ENCODE data around the gene RIPOR2. TPM values are rescaled to one million over a fixed set of nuclear protein-coding genes. Genes with fewer than 3 reads are reported as not detected.
"Not testable (repeated sequence)": the region's sequence is repeated elsewhere in the genome, so short reads cannot be mapped to it uniquely, and the experiment has no call there.

RIPOR2 gene
- total and polyA plus RNA-seq, 4 donors = 1.1 to 16.1 (median 6.1) TPM

DNA sequence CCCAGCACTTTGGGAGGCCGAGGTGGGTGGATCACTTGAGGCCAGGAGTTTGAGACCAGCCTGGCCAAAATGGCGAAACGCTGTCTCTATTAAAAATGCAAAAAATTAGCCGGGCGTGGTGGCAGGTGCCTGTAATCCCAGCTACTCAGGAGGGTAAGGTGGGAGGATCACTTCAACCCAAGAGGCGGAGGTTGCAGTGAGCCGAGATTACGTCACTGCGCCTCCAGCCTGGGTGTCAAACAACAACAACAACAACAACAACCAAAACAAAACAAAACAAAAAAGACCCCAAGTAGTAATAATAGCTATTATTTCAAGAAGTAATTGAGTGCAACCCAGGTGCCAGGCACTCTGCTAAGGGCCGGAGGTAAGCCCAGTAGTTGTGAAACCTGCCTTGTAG is 21.7 kb downstream of the RIPOR2 start:
- H3K9me3 ChIP-seq (ENCODE audit: control insufficient read depth, low read length); H3K27me3 ChIP-seq (ENCODE audit: control insufficient read depth in 1 of 2, insufficient read depth in 2 of 2, low read length in 1 of 2); H3K4me3 ChIP-seq (ENCODE audit: low read length in 2 of 2); H3K27ac ChIP-seq (ENCODE audit: low read depth in 1 of 2, low read length in 2 of 2); DNase-seq; ATAC-seq (ENCODE audit: low FRiP score); intact Hi-C loops (cut with DNase I); H3K4me1 ChIP-seq (ENCODE audit: control insufficient read depth in 1 of 2, insufficient read depth in 2 of 2, low read length in 2 of 2); H3K36me3 ChIP-seq (ENCODE audit: control insufficient read depth in 1 of 2, insufficient read depth in 2 of 2, low read length in 1 of 2): not testable (repeated sequence)
- 96 to 97% methylated on average over 10 of the region's 10 CpGs for WGBS, 2 donors

- no peaks in the 10 kb centered on the region for H3K27me3 ChIP-seq (ENCODE audit: control insufficient read depth in 1 of 2, insufficient read depth in 2 of 2, low read length in 1 of 2)
- 77 to 78% methylated on average over 6 of the region's 6 CpGs for WGBS, 2 donors
- intact Hi-C loops (cut with DNase I) = no loop called here
- no peaks in the 10 kb centered on the region for H3K36me3 ChIP-seq (ENCODE audit: control insufficient read depth in 1 of 2, insufficient read depth in 2 of 2, low read length in 1 of 2)
- ATAC-seq (ENCODE audit: low FRiP score) (no peak), DNase-seq (no peak)
- no peak overlapping the region for H3K4me3 ChIP-seq (ENCODE audit: low read length in 2 of 2)
- H3K4me1 ChIP-seq (ENCODE audit: control insufficient read depth in 1 of 2, insufficient read depth in 2 of 2, low read length in 2 of 2) = no peaks in the 10 kb centered on the region
- H3K9me3 ChIP-seq (ENCODE audit: control insufficient read depth, low read length) = no peaks in the 10 kb centered on the region
- no peak overlapping the region for H3K27ac ChIP-seq (ENCODE audit: low read depth in 1 of 2, low read length in 2 of 2)
Measured at GRCh38 chr6:24911796-24912382, 23.9 kb downstream of the RIPOR2 start.

DNA sequence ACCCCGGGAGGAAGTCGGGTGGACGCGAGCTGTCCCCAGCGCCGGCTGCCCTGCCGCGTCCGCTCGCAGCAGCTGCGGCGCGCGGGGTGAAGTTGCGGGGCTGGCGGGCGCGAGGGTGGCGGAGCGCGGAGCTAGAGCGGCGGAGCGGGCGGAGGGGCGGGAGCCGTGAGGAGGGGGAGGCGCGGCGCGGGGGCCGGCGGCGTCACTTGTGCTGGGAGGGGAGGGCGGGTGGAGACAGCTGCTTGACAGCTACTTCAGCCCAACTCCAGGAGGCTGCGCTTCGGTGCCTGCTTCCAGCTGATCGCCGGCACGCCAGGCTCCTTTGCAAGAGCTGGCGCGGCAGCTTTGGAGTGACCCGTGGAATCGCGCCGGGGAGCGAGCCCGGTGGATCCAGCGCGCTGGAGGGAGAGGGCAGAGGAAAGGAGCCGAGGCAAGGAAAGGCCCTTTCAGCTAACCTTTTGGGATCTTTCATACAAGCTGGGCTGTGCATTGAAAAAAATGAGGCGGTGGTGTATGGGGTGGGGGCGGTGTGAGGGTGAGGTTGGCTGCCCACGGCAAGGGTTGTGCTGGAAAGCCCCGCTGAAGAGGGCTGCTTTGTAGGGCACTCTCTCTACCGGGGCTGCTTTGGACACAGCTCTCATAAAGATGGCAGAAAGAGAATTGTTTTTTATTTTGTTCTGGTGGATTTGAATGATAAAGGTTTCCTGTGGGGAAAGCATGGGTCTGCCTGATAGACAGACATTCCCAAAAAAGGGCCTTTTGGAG is 24.6 kb downstream of the RIPOR2 start:
- ATAC-seq (ENCODE audit: low FRiP score) (peak; percentile 69), DNase-seq (peak; percentile 62 to 89)

GRCh38 chr6:24910331-24910960 is 25.3 kb downstream of the RIPOR2 start:
- 1 to 3% methylated on average over 33 of the region's 33 CpGs for WGBS, 2 donors
- H3K27ac ChIP-seq (ENCODE audit: low read depth in 1 of 2, low read length in 2 of 2) = no peak overlapping the region

More for the DNA sequence above, 24.6 kb downstream of the RIPOR2 start:
- intact Hi-C loops (cut with DNase I) = no loop called here
- H3K27me3 ChIP-seq (ENCODE audit: control insufficient read depth in 1 of 2, insufficient read depth in 2 of 2, low read length in 1 of 2) = no peaks in the 10 kb centered on the region
- H3K27ac ChIP-seq (ENCODE audit: low read depth in 1 of 2, low read length in 2 of 2) = no peak overlapping the region
- no peaks in the 10 kb centered on the region for H3K9me3 ChIP-seq (ENCODE audit: control insufficient read depth, low read length)
- WGBS, 2 donors = 0 to 1% methylated on average over 50 to 56 of the region's 56 CpGs
- peak overlapping the region; percentile 6 to 53 for H3K4me3 ChIP-seq (ENCODE audit: low read length in 2 of 2)
- no peaks in the 10 kb centered on the region for H3K4me1 ChIP-seq (ENCODE audit: control insufficient read depth in 1 of 2, insufficient read depth in 2 of 2, low read length in 2 of 2)
- no peaks in the 10 kb centered on the region for H3K36me3 ChIP-seq (ENCODE audit: control insufficient read depth in 1 of 2, insufficient read depth in 2 of 2, low read length in 1 of 2)

DNA sequence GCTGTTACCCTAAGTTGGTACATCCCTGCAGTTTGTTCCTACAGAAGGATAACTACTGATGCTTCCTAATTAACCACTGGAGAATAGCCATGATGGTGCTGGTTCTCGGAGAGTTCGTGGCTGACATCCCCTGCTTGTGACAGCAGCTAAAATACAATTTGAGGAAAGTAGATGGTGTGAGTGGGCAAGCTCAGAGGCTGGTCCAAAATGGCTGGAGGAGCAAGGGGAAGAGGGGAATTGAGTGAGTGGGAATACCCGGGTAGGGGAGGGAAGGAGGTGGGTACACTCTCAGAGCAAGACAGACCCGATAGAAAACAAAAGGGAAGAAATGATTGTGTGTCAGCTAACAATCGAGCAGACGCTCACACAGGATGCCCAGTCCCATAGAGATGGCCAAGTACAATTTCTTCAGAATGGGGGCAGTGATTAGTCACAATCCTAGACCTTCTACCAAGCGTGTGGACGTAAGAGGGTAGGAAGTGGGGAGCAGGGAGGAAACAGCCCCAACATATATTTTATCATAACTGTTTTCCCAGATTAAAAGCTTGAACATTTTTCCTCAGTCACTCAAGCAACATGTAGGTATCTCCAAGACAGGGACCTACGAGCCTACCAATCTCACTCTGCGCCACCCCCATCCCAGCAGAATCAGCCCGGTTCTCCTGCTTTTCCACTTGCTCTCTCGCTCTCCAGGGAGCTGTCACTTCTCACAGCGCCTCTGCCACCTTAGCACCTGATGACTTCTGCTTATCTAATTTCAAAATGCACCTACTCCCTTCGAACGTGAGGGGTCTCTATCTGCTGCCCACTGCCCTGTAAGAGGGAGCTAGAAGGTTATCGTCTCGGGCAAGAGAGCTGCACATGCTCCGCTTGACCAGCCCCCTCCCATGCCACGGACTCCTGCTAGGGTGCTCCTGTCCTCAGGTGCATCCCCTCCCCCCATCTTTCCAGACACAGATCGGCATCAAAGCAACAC is 26.2 kb downstream of the RIPOR2 start:
- Histone ChIP-seq H3K4me3 (ENCODE audit: low read length in 2 of 2) (no peak overlapping the region), H3K9me3 (ENCODE audit: control insufficient read depth, low read length) (no peaks in the 10 kb centered on the region), H3K4me1 (ENCODE audit: control insufficient read depth in 1 of 2, insufficient read depth in 2 of 2, low read length in 2 of 2) (no peaks in the 10 kb centered on the region), H3K27me3 (ENCODE audit: control insufficient read depth in 1 of 2, insufficient read depth in 2 of 2, low read length in 1 of 2) (no peaks in the 10 kb centered on the region), H3K27ac (ENCODE audit: low read depth in 1 of 2, low read length in 2 of 2) (peak overlapping the region in 1 of 2 donors; percentile 2), H3K36me3 (ENCODE audit: control insufficient read depth in 1 of 2, insufficient read depth in 2 of 2, low read length in 1 of 2) (no peaks in the 10 kb centered on the region)
- 67 to 70% methylated on average over 20 of the region's 20 CpGs for WGBS, 2 donors
- DNase-seq (no peak), ATAC-seq (ENCODE audit: low FRiP score) (no peak)
- intact Hi-C loops (cut with DNase I) = no loop called here

More at GRCh38 chr6:24910331-24910960, 25.3 kb downstream of the RIPOR2 start:
- ATAC-seq (ENCODE audit: low FRiP score) = peak; percentile 60
- Histone ChIP-seq H3K4me1 (ENCODE audit: control insufficient read depth in 1 of 2, insufficient read depth in 2 of 2, low read length in 2 of 2) (no peaks in the 10 kb centered on the region), H3K36me3 (ENCODE audit: control insufficient read depth in 1 of 2, insufficient read depth in 2 of 2, low read length in 1 of 2) (no peaks in the 10 kb centered on the region), H3K4me3 (ENCODE audit: low read length in 2 of 2) (peak overlapping the region; percentile 6 to 53), H3K27me3 (ENCODE audit: control insufficient read depth in 1 of 2, insufficient read depth in 2 of 2, low read length in 1 of 2) (no peaks in the 10 kb centered on the region), H3K9me3 (ENCODE audit: control insufficient read depth, low read length) (no peaks in the 10 kb centered on the region)
- DNase-seq = peak in 1 of 2 donors; percentile 81
- intact Hi-C loops (cut with DNase I) = no loop called here

DNA sequence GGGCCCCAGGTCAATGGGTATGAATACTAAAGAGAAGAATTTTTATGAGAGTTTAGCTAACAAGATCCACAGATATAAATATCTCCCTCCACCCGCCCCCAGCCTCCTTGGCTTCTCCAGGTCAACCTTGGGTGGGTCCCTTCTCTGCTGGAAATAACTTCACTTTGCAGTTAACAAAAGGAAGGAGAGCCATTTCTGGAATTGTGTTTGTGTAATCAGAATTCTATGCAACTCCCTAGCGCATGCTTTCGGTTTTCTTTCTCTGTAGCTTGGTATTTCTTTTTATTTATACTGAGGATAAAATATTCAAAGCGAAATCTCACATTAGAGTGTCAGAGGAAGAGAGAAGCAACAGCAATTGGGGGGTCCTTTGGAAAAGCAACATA is 27.1 kb downstream of the RIPOR2 start:
- Histone ChIP-seq H3K27me3 (ENCODE audit: control insufficient read depth in 1 of 2, insufficient read depth in 2 of 2, low read length in 1 of 2) (no peaks in the 10 kb centered on the region), H3K4me1 (ENCODE audit: control insufficient read depth in 1 of 2, insufficient read depth in 2 of 2, low read length in 2 of 2) (no peaks in the 10 kb centered on the region), H3K36me3 (ENCODE audit: control insufficient read depth in 1 of 2, insufficient read depth in 2 of 2, low read length in 1 of 2) (peaks cover 0 to 2% of the 10 kb centered on the region in 2 donors), H3K27ac (ENCODE audit: low read depth in 1 of 2, low read length in 2 of 2) (no peak overlapping the region), H3K4me3 (ENCODE audit: low read length in 2 of 2) (no peak overlapping the region), H3K9me3 (ENCODE audit: control insufficient read depth, low read length) (peaks cover 5% of the 10 kb centered on the region)
- 64 to 68% methylated on average over 4 of the region's 4 CpGs for WGBS, 2 donors
- intact Hi-C loops (cut with DNase I) = no loop called here
- DNase-seq (no peak), ATAC-seq (ENCODE audit: low FRiP score) (no peak)

DNA sequence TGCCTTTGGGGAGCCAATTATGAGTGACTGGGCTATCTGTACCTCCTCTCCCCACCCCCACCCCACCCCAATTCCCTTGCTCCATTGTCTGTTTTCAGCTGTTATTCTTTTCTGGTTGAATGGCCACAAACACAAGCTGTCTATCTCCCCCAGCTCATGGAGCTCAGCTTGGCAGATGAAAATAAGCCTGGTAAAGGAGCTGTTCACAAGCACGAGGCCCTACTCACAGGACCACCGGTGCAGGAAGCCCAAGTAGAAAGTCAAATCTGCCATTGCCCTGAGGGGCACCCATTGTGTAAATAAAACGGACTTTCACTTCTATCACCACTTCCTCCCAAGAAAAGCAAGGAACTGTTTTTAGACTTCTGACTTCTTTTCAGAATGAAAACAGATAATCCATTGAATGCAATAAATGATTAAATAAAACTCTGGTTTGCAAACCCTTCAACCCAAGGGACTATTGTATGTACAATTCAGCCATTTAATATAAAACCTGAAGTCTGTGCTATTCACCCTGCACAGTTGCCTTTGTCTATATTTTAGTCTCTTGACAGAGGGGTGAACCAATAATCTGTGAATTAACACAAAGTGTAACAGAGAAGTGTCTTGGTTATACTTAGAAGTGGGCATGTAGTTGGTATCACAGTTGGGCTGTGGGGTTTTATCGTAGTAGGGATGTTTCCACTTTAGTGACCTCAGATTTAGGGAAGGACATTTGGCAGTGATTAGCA is 27.7 kb downstream of the RIPOR2 start:
- Histone ChIP-seq H3K9me3 (ENCODE audit: control insufficient read depth, low read length) (peaks cover 5% of the 10 kb centered on the region), H3K36me3 (ENCODE audit: control insufficient read depth in 1 of 2, insufficient read depth in 2 of 2, low read length in 1 of 2) (peaks cover 0 to 2% of the 10 kb centered on the region in 2 donors), H3K4me1 (ENCODE audit: control insufficient read depth in 1 of 2, insufficient read depth in 2 of 2, low read length in 2 of 2) (no peaks in the 10 kb centered on the region), H3K4me3 (ENCODE audit: low read length in 2 of 2) (no peak overlapping the region), H3K27me3 (ENCODE audit: control insufficient read depth in 1 of 2, insufficient read depth in 2 of 2, low read length in 1 of 2) (no peaks in the 10 kb centered on the region), H3K27ac (ENCODE audit: low read depth in 1 of 2, low read length in 2 of 2) (no peak overlapping the region)
- DNase-seq (no peak), ATAC-seq (ENCODE audit: low FRiP score) (no peak)
- intact Hi-C loops (cut with DNase I) = no loop called here
- 42 to 52% methylated on average over 4 of the region's 4 CpGs for WGBS, 2 donors

DNA sequence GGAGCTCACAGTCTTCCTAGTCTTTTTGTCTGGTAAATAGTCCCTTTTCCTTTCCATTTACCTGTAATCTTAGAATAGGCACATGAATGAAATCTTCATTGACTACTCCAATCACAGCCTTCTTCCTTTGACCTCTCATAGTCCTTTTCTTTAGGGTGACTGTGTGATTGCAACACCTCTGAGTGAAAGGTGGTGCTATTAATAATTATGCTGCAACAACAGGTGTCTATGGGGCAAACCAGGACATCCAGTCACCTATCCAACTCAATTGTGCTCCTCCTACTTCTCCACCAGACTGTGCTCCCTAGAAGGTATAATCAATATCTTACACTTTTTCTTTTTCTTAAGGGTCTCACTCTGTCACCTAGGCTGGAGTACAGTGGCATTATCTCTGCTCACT is 29.4 kb downstream of the RIPOR2 start:
- Histone ChIP-seq H3K4me3 (ENCODE audit: low read length in 2 of 2) (no peak overlapping the region), H3K36me3 (ENCODE audit: control insufficient read depth in 1 of 2, insufficient read depth in 2 of 2, low read length in 1 of 2) (peaks cover 0 to 2% of the 10 kb centered on the region in 2 donors), H3K4me1 (ENCODE audit: control insufficient read depth in 1 of 2, insufficient read depth in 2 of 2, low read length in 2 of 2) (no peaks in the 10 kb centered on the region), H3K27me3 (ENCODE audit: control insufficient read depth in 1 of 2, insufficient read depth in 2 of 2, low read length in 1 of 2) (no peaks in the 10 kb centered on the region), H3K27ac (ENCODE audit: low read depth in 1 of 2, low read length in 2 of 2) (no peak overlapping the region), H3K9me3 (ENCODE audit: control insufficient read depth, low read length) (peaks cover 5% of the 10 kb centered on the region)
- ATAC-seq (ENCODE audit: low FRiP score) (no peak), DNase-seq (no peak)
- intact Hi-C loops (cut with DNase I) = no loop called here

Data from aorta (tissue), 5 donors.